Uterus (tissue), 4 donors: ENCODE data around the gene MAPKAPK2. TPM values are rescaled to one million over a fixed set of nuclear protein-coding genes. Genes with fewer than 3 reads are reported as not detected.

Source experiments
- DNase-seq, 2 donors: peaks; one replicate each; pipeline ENCODE4 v3.0.0-alpha.2; 2019 to 2020
- H3K27ac ChIP-seq, 2 donors: fragments of 200-600 bp; sonication (generic); 1 replicate in 1 of 2; 2 replicates in 1 of 2; pipeline ENCODE4 v1.5.1; 2016 to 2018
- H3K27me3 ChIP-seq, 2 donors: fragments of 200-600 bp; sonication (generic); one replicate each; pipeline ENCODE4 v1.5.1; 2018 to 2019; ENCODE audit warnings: control low read depth in 1 of 2
- H3K36me3 ChIP-seq, 2 donors: fragments of 200-600 bp; sonication (generic); one replicate each; pipeline ENCODE4 v1.5.1; 2019; ENCODE audit warnings: control low read depth in 1 of 2
- H3K4me1 ChIP-seq, 2 donors: fragments of 200-600 bp; sonication (generic); one replicate each; pipeline ENCODE4 v1.5.1; 2018 to 2019; ENCODE audit warnings: control low read depth in 1 of 2
- H3K4me3 ChIP-seq, 2 donors: fragments of 200-600 bp; sonication (generic); 1 replicate in 1 of 2; 2 replicates in 1 of 2; pipeline ENCODE4 v1.5.1; 2018 to 2019; ENCODE audit warnings: mild to moderate bottlenecking in 1 of 2
- H3K9me3 ChIP-seq, 2 donors: fragments of 200-600 bp; sonication (generic); one replicate each; pipeline ENCODE4 v1.5.1; 2019; ENCODE audit warnings: control low read depth in 1 of 2
- POLR2A ChIP-seq, 2 donors: fragments of 450-650 bp; IDR thresholded peaks; one replicate each; pipeline ENCODE4 v1.6.1; 2016; ENCODE audit warnings: antibody characterized with exemption in 2 of 2, mild to moderate bottlenecking in 1 of 2, moderate library complexity in 1 of 2
- intact Hi-C: fragments of 100-400 bp; cut with DNase I; formaldehyde crosslinking; loops from one replicate; pipeline ENCODE4 v1.15.1; 2023; ENCODE audit warnings: low total_unique reads
- total RNA-seq, 4 donors: library from RNA; depleted of rRNA in 3 of 4; stranded (reverse); fragments of >200 nt in 3 of 4; gene quantifications; one replicate each; pipeline versions ENCODE4 v1.1.0 to v1.2.4, GENCODE V29; 2014 to 2023
- TF ChIP-seq, protein P1 (sequence below), 4 experiments: fragments of 200-600 bp in 2 of 4; fragments of 450-650 bp in 2 of 4; sonication (generic) in 2 of 4; IDR thresholded peaks; one replicate each; pipeline ENCODE4 v1.5.1; 2016 to 2019; ENCODE audit warnings: antibody characterized with exemption in 4 of 4, mild to moderate bottlenecking in 2 of 4, moderate library complexity in 1 of 4
- donor health status: DM: yes; HTN: yes; CAD: no.

The MAPKAPK2 gene
- total RNA-seq, 4 donors from 2014 or later = 17.1 to 89.2 (median 27.4) TPM

DNA sequence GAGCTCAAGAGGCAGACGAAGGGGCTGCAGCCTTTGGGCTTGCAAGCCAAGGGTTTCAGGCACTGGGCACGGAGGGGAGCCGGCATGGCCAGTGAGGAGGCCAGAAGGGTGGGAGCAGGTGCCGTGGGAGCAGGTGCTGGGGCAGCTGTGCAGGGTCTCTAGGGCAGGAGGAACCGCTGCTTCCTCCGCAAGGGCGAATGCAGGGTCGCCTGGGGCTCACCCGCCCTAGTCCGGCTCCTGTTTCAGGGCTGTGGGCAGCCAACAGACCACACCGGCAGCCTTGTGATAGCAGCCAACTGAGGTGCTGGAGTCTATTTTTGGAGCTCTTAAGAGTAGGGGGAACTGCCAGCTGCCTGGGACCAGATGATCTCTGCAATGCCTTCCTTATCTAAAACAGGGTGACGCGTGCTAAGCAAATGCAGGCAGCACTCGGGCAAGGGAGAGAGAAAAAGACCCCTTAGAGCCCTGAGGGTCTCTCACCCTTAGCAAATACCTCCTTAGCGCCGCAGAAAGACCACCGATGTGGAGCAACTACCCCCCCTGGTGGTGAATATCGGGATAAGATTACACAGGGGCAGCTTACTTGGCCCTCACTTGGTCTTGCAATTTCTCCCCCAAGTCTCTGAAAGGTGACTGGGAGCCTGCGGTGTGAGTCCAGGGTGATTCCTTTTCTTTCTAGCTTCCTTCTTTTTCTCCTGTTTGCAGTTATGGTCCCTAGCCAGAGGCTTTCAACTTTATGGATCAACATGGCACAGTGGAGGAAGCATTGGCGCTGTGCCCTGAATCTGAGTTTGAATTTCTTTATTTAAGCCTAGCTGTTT is 20.7 kb upstream of the MAPKAPK2 start:
- no peak for TF ChIP-seq POLR2A (IDR thresholded peaks at IDR 0.05)
- TF ChIP-seq, protein P1, sequence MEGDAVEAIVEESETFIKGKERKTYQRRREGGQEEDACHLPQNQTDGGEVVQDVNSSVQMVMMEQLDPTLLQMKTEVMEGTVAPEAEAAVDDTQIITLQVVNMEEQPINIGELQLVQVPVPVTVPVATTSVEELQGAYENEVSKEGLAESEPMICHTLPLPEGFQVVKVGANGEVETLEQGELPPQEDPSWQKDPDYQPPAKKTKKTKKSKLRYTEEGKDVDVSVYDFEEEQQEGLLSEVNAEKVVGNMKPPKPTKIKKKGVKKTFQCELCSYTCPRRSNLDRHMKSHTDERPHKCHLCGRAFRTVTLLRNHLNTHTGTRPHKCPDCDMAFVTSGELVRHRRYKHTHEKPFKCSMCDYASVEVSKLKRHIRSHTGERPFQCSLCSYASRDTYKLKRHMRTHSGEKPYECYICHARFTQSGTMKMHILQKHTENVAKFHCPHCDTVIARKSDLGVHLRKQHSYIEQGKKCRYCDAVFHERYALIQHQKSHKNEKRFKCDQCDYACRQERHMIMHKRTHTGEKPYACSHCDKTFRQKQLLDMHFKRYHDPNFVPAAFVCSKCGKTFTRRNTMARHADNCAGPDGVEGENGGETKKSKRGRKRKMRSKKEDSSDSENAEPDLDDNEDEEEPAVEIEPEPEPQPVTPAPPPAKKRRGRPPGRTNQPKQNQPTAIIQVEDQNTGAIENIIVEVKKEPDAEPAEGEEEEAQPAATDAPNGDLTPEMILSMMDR (IDR thresholded peaks at IDR 0.05) = peak; percentile 86 to 89 (median 88)
- Histone ChIP-seq H3K36me3 (no peaks in the 10 kb centered on the region), H3K4me3 (no peak overlapping the region), H3K27me3 (no peaks in the 10 kb centered on the region), H3K9me3 (no peaks in the 10 kb centered on the region), H3K27ac (no peak overlapping the region), H3K4me1 (peaks cover 0 to 6% of the 10 kb centered on the region in 2 donors)
- DNase-seq = peak; percentile 67 to 77
- intact Hi-C loops = loop anchor here (10.0 kb wide), 1 partner anchor 169 kb away; no protein-coding TSS in a partner anchor

DNA sequence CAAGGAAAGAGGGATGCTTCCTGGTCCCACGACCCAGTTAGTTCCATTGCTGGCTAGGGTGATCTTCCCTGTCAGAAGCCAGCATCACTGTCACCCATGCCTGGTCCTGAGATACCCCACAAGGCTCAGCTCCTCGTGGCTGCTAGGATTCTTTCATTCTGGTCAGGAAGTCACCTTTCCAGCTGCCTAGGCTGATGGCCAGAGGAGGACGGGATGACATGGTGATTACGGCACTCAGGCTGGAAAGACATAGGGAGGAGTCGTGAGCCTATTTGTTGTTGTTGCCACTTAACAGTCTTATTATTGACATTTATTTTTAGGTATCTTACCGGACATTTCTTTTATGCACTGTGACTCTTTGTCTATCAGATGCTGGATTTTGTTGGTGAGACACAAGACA is 20.0 kb upstream of the MAPKAPK2 start:
- DNase-seq = no peak
- Histone ChIP-seq H3K36me3 (no peaks in the 10 kb centered on the region), H3K9me3 (no peaks in the 10 kb centered on the region), H3K4me1 (peaks cover 0 to 6% of the 10 kb centered on the region in 2 donors), H3K27ac (no peak overlapping the region), H3K27me3 (no peaks in the 10 kb centered on the region), H3K4me3 (no peak overlapping the region)
- intact Hi-C loops = loop anchor here (10.0 kb wide), 1 partner anchor 170 kb away; no protein-coding TSS in a partner anchor
- no peak for TF ChIP-seq POLR2A (IDR thresholded peaks at IDR 0.05)
- TF ChIP-seq, protein P1 (IDR thresholded peaks at IDR 0.05) = no peak

DNA sequence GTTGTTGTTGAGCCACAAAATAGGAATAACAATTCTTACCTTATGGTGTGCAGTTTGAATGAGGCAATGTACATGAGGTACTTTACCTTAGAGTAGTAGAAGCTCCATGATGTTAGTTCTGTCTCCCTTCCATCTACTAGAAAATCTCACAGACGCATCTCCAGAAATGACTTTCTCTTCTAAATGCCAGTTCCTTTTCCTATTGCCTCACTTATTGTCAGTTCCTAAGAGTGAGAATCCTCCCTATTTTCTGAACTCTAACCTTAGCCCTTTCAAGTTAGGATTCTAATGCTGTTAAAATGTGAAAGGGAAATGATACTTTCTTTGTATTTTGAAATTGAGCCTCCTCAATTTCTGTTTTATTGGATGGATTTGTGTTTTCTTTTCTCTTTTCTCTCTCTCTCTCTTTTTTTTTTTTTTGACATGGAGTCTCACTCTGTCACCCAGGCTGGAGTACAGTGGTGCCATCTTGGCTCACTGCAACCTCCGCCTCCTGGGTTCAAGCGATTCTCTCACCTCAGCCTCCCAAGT is 18.6 kb upstream of the MAPKAPK2 start:
- Histone ChIP-seq H3K27ac (no peak overlapping the region), H3K9me3 (no peaks in the 10 kb centered on the region), H3K4me1 (peaks cover 0 to 6% of the 10 kb centered on the region in 2 donors), H3K27me3 (no peaks in the 10 kb centered on the region), H3K4me3 (no peak overlapping the region), H3K36me3 (no peaks in the 10 kb centered on the region)
- intact Hi-C loops = loop anchor here (10.0 kb wide), 1 partner anchor 171 kb away; no protein-coding TSS in a partner anchor
- TF ChIP-seq POLR2A (IDR thresholded peaks at IDR 0.05) = no peak
- TF ChIP-seq, protein P1 (IDR thresholded peaks at IDR 0.05) = no peak
- no peak for DNase-seq

DNA sequence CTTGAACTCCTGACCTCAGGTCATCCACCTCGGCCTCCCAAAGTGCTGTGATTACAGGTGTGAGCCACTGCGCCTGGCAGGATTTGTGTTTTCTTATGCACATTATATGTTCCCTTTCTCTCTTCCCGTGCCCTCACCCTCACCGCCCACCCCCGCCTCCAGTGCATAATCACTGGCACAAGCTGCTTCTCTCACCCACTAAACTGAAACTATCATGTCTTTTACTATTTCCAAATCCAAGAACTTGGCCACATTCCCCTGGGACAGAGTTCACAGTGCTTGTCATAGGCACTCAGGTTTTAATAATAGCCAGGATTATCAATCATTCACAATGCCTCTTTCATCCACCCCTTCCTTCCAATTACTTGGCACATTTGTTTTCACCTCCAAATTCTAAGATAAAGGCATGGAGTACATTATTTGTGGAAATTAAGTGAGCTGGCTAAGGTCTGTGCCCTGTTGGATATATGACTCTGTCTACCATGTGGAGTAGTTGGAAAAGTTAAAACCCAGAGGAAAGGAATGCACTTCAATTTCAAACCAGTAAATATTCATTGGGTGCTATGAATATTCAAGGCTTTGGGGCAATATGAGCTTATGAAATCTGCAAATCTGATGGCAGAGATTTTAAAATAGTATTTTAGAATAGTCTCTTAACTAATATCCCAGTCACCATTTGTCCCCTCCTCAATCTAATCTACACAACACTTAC is 17.6 kb upstream of the MAPKAPK2 start:
- no peak for DNase-seq
- Histone ChIP-seq H3K9me3 (no peaks in the 10 kb centered on the region), H3K4me3 (no peak overlapping the region), H3K27me3 (no peaks in the 10 kb centered on the region), H3K36me3 (no peaks in the 10 kb centered on the region), H3K27ac (no peak overlapping the region), H3K4me1 (peaks cover 0 to 6% of the 10 kb centered on the region in 2 donors)
- no peak for TF ChIP-seq POLR2A (IDR thresholded peaks at IDR 0.05)
- TF ChIP-seq, protein P1 (IDR thresholded peaks at IDR 0.05) = no peak
- intact Hi-C loops = loop anchor here (10.0 kb wide), 1 partner anchor 172 kb away; no protein-coding TSS in a partner anchor
